Liver (tissue), 9 donors: ENCODE measurements around the gene PPP2R3B. TPM values are rescaled to one million over a fixed set of nuclear protein-coding genes. Genes with fewer than 3 reads are reported as not detected.

ENCODE experiments used
- DNase-seq: peaks from one replicate; pipeline ENCODE4 v3.0.0-alpha.2; 2017; ENCODE audit warnings: low spot score
- H3K27ac ChIP-seq, 2 donors: one replicate each; pipeline ENCODE4 v1.7.0; 2013; ENCODE audit warnings: inconsistent platforms in 2 of 2, low read length in 2 of 2, control low read depth in 1 of 2, low read depth in 1 of 2, mild to moderate bottlenecking in 1 of 2
- H3K27me3 ChIP-seq, 4 donors: one replicate each; pipeline versions ENCODE4 v1.6.1 to v1.7.0; 2013; ENCODE audit warnings: low read length in 3 of 4, inconsistent platforms in 1 of 4, mild to moderate bottlenecking in 1 of 4, moderate library complexity in 1 of 4; ENCODE audit not compliant: control insufficient read depth in 4 of 4, insufficient read depth in 4 of 4
- H3K36me3 ChIP-seq, 4 donors: one replicate each; pipeline versions ENCODE4 v1.6.1 to v1.7.0; 2013; ENCODE audit warnings: low read length in 3 of 4, mild to moderate bottlenecking in 3 of 4, low read depth in 1 of 4, moderate library complexity in 1 of 4; ENCODE audit not compliant: control insufficient read depth in 4 of 4, insufficient read depth in 3 of 4
- H3K4me1 ChIP-seq, 4 donors: one replicate each; pipeline versions ENCODE4 v1.6.1 to v1.7.0; 2013; ENCODE audit warnings: low read length in 3 of 4, mild to moderate bottlenecking in 3 of 4, moderate library complexity in 1 of 4; ENCODE audit not compliant: control insufficient read depth in 4 of 4, insufficient read depth in 4 of 4
- H3K4me3 ChIP-seq, 3 donors: one replicate each; pipeline versions ENCODE4 v1.6.1 to v1.7.0; 2013; ENCODE audit warnings: low read length in 3 of 3, control low read depth in 1 of 3, low read depth in 1 of 3, mild to moderate bottlenecking in 1 of 3
- H3K9ac ChIP-seq, 2 donors: one replicate each; pipeline ENCODE4 v1.7.0; 2013; ENCODE audit warnings: low read length in 2 of 2, mild to moderate bottlenecking in 2 of 2, moderate library complexity in 2 of 2, control low read depth in 1 of 2, low read depth in 1 of 2
- H3K9me3 ChIP-seq, 4 donors: one replicate each; pipeline versions ENCODE4 v1.6.1 to v1.7.0; 2013; ENCODE audit warnings: low read length in 3 of 4; ENCODE audit not compliant: control insufficient read depth in 4 of 4
- EGR1 ChIP-seq, 2 donors: IDR thresholded peaks; 2 replicates each; pipeline ENCODE4 v1.6.1; 2016 to 2018; ENCODE audit warnings: antibody characterized with exemption in 2 of 2, low read depth in 2 of 2
- FOXA1 ChIP-seq: IDR thresholded peaks from 2 replicates; pipeline ENCODE4 v1.6.1; 2016; ENCODE audit warnings: antibody characterized with exemption
- FOXA2 ChIP-seq: IDR thresholded peaks from 2 replicates; pipeline ENCODE4 v1.6.1; 2016; ENCODE audit warnings: antibody characterized with exemption
- GABPA ChIP-seq, 2 donors: IDR thresholded peaks in 1 of 2; conservative IDR thresholded peaks in 1 of 2; 2 replicates each; pipeline ENCODE4 v1.6.1; 2016; ENCODE audit warnings: antibody characterized with exemption in 2 of 2, mild to moderate bottlenecking in 1 of 2, moderate library complexity in 1 of 2
- HNF4A ChIP-seq, 2 donors: conservative IDR thresholded peaks; 2 replicates each; pipeline ENCODE4 v1.6.1; 2016; ENCODE audit warnings: antibody characterized with exemption in 2 of 2, mild to moderate bottlenecking in 2 of 2
- HNF4G ChIP-seq: IDR thresholded peaks from 2 replicates; pipeline ENCODE4 v1.6.1; 2016; ENCODE audit warnings: antibody characterized with exemption
- JUND ChIP-seq, 2 donors: IDR thresholded peaks; 2 replicates each; pipeline ENCODE4 v1.6.1; 2016; ENCODE audit warnings: antibody characterized with exemption in 2 of 2
- NR2F2 ChIP-seq: IDR thresholded peaks from 2 replicates; pipeline ENCODE4 v1.6.1; 2016; ENCODE audit warnings: antibody characterized with exemption
- RAD21 ChIP-seq, 2 donors: IDR thresholded peaks; 2 replicates each; pipeline ENCODE4 v1.6.1; 2016; ENCODE audit warnings: antibody characterized with exemption in 2 of 2, mild to moderate bottlenecking in 2 of 2
- RXRA ChIP-seq, 2 donors: IDR thresholded peaks; 2 replicates each; pipeline ENCODE4 v1.6.1; 2017 to 2018; ENCODE audit warnings: antibody characterized with exemption in 2 of 2, mild to moderate bottlenecking in 1 of 2
- SP1 ChIP-seq: IDR thresholded peaks from 2 replicates; pipeline ENCODE4 v1.6.1; 2018; ENCODE audit warnings: antibody characterized with exemption, mild to moderate bottlenecking
- TAF1 ChIP-seq: conservative IDR thresholded peaks from 2 replicates; pipeline ENCODE4 v1.6.1; 2016; ENCODE audit warnings: antibody characterized with exemption, mild to moderate bottlenecking
- YY1 ChIP-seq: IDR thresholded peaks from 2 replicates; pipeline ENCODE4 v1.6.1; 2016; ENCODE audit warnings: antibody characterized with exemption, mild to moderate bottlenecking
- WGBS: extraction: QIAGEN DNeasy Blood & Tissue Kit; methylation state at CpG from one replicate; pipeline ENCODE4 v1.1.7; 2013; 5-methylcytosine and 5-hydroxymethylcytosine counted together
- polyA plus RNA-seq, 2 donors: library from polyadenylated mRNA; stranded (reverse) in 1 of 2; unstranded in 1 of 2; fragments of 200-250 nt in 1 of 2; fragments of >200 nt in 1 of 2; fragmentation: Nextera tagmentation in 1 of 2; extraction: Ambion mirVana in 1 of 2; gene quantifications; one replicate each; pipeline versions ENCODE4 v1.2.1 to v1.2.3, GENCODE V29; 2013 to 2015
- total RNA-seq, 2 donors: library from RNA; depleted of rRNA; stranded (reverse); fragments of >200 nt; gene quantifications; one replicate each; pipeline ENCODE4 v1.2.3, GENCODE V29; 2014
- TF ChIP-seq, protein P1 (sequence below): IDR thresholded peaks from 2 replicates; pipeline ENCODE4 v1.6.1; 2016; ENCODE audit warnings: antibody characterized with exemption
- TF ChIP-seq, protein P2 (sequence below): IDR thresholded peaks from 2 replicates; pipeline ENCODE4 v1.6.1; 2016; ENCODE audit warnings: antibody characterized with exemption
- TF ChIP-seq, protein P3 (sequence below): IDR thresholded peaks from 2 replicates; pipeline ENCODE4 v1.6.1; 2016; ENCODE audit warnings: antibody characterized with exemption, mild to moderate bottlenecking
- TF ChIP-seq, protein P4 (sequence below): IDR thresholded peaks from 2 replicates; pipeline ENCODE4 v1.6.1; 2016; ENCODE audit warnings: antibody characterized with exemption
- TF ChIP-seq, protein P5 (sequence below): fragments of 150-350 bp; IDR thresholded peaks from 2 replicates; pipeline ENCODE4 v1.5.1; 2017; ENCODE audit warnings: improper control_type of control experiment, low read depth, low read length; ENCODE audit not compliant: missing input control
- donor health status: healthy.
- donor health status: healthy.
- donor health status: healthy.
- donor health status: healthy.
- donor health status: healthy.

The PPP2R3B gene
- total and polyA plus RNA-seq, 4 donors, result 1.2 to 8.2 (median 4.3) TPM

DNA sequence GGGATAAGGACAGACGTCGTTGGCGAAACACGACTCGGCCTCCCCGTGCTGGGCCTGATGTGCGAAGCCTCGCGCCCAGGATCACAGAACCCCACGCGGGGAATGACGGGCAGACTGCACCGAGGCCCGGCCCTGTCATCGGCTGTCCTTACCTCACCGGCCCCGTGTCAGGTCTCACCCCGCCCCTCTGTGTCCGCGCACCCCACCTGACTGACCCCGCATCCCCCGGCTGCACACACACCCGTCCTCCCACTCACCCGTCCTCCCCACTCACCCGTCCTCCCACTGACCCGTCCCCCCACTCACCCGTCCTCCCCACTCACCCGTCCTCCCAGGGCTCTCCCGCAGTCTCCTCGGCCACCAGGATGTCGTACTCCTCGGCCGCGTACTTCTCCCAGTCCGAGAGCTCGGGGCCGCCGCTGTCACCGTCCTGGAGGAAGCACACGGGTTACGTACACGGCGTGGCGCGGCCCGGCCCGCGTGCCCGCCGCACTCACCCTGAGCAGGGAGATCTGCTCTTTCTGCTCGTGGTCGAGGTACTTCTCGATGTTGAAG is 48.3 kb downstream of the PPP2R3B start:
- Histone ChIP-seq H3K9ac (no peak overlapping the region), H3K27me3 (no peaks in the 10 kb centered on the region), H3K27ac (no peak overlapping the region), H3K9me3 (no peaks in the 10 kb centered on the region), H3K4me3 (no peak overlapping the region), H3K36me3 (peaks cover 0 to 6% (median 2%) of the 10 kb centered on the region in 4 donors), H3K4me1 (no peaks in the 10 kb centered on the region)
- 94% methylated on average over 53 of the region's 53 CpGs for WGBS
- DNase-seq, result no peak
- TF ChIP-seq JUND (IDR thresholded peaks at IDR 0.05) (no peak), SP1 (no peak), FOXA2 (no peak), HNF4A (conservative IDR thresholded peaks at IDR 0.05) (no peak), YY1 (no peak), NR2F2 (no peak), RAD21 (IDR thresholded peaks at IDR 0.05) (no peak), RXRA (IDR thresholded peaks at IDR 0.05) (no peak), FOXA1 (no peak), GABPA (IDR thresholded peaks at IDR 0.05 in 1 of 2, conservative IDR thresholded peaks at IDR 0.05 in 1 of 2) (no peak), EGR1 (IDR thresholded peaks at IDR 0.05; ENCODE audit: low read depth in 2 of 2) (no peak), TAF1 (no peak), HNF4G (no peak)
- TF ChIP-seq, protein P1, sequence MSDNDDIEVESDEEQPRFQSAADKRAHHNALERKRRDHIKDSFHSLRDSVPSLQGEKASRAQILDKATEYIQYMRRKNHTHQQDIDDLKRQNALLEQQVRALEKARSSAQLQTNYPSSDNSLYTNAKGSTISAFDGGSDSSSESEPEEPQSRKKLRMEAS, result no peak
- TF ChIP-seq, protein P2, sequence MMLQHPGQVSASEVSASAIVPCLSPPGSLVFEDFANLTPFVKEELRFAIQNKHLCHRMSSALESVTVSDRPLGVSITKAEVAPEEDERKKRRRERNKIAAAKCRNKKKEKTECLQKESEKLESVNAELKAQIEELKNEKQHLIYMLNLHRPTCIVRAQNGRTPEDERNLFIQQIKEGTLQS, result no peak
- TF ChIP-seq, protein P3, sequence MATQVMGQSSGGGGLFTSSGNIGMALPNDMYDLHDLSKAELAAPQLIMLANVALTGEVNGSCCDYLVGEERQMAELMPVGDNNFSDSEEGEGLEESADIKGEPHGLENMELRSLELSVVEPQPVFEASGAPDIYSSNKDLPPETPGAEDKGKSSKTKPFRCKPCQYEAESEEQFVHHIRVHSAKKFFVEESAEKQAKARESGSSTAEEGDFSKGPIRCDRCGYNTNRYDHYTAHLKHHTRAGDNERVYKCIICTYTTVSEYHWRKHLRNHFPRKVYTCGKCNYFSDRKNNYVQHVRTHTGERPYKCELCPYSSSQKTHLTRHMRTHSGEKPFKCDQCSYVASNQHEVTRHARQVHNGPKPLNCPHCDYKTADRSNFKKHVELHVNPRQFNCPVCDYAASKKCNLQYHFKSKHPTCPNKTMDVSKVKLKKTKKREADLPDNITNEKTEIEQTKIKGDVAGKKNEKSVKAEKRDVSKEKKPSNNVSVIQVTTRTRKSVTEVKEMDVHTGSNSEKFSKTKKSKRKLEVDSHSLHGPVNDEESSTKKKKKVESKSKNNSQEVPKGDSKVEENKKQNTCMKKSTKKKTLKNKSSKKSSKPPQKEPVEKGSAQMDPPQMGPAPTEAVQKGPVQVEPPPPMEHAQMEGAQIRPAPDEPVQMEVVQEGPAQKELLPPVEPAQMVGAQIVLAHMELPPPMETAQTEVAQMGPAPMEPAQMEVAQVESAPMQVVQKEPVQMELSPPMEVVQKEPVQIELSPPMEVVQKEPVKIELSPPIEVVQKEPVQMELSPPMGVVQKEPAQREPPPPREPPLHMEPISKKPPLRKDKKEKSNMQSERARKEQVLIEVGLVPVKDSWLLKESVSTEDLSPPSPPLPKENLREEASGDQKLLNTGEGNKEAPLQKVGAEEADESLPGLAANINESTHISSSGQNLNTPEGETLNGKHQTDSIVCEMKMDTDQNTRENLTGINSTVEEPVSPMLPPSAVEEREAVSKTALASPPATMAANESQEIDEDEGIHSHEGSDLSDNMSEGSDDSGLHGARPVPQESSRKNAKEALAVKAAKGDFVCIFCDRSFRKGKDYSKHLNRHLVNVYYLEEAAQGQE, result no peak
- TF ChIP-seq, protein P4, sequence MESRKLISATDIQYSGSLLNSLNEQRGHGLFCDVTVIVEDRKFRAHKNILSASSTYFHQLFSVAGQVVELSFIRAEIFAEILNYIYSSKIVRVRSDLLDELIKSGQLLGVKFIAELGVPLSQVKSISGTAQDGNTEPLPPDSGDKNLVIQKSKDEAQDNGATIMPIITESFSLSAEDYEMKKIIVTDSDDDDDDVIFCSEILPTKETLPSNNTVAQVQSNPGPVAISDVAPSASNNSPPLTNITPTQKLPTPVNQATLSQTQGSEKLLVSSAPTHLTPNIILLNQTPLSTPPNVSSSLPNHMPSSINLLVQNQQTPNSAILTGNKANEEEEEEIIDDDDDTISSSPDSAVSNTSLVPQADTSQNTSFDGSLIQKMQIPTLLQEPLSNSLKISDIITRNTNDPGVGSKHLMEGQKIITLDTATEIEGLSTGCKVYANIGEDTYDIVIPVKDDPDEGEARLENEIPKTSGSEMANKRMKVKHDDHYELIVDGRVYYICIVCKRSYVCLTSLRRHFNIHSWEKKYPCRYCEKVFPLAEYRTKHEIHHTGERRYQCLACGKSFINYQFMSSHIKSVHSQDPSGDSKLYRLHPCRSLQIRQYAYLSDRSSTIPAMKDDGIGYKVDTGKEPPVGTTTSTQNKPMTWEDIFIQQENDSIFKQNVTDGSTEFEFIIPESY, result no peak
- TF ChIP-seq, protein P5, sequence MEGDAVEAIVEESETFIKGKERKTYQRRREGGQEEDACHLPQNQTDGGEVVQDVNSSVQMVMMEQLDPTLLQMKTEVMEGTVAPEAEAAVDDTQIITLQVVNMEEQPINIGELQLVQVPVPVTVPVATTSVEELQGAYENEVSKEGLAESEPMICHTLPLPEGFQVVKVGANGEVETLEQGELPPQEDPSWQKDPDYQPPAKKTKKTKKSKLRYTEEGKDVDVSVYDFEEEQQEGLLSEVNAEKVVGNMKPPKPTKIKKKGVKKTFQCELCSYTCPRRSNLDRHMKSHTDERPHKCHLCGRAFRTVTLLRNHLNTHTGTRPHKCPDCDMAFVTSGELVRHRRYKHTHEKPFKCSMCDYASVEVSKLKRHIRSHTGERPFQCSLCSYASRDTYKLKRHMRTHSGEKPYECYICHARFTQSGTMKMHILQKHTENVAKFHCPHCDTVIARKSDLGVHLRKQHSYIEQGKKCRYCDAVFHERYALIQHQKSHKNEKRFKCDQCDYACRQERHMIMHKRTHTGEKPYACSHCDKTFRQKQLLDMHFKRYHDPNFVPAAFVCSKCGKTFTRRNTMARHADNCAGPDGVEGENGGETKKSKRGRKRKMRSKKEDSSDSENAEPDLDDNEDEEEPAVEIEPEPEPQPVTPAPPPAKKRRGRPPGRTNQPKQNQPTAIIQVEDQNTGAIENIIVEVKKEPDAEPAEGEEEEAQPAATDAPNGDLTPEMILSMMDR, result no peak
